Psoas muscle (tissue), 8 donors: Measurements from ENCODE around the gene PLEKHM3. TPM values are rescaled to one million over a fixed set of nuclear protein-coding genes. Genes with fewer than 3 reads are reported as not detected.

Experiments
- ATAC-seq, 4 donors: fragments of 200-7000 bp; cut with Tn5 transposase; one replicate each; pipeline ENCODE4 v1.9.1; 2020; ENCODE audit warnings: moderate library complexity in 3 of 4, mild to moderate bottlenecking in 2 of 4
- DNase-seq, 2 donors: peaks; one replicate each; pipeline ENCODE4 v3.0.0-alpha.2; 2020
- H3K27ac ChIP-seq: fragments of 200-600 bp; one replicate; pipeline ENCODE4 v1.8.0; 2022
- H3K27me3 ChIP-seq, 3 donors: fragments of 200-600 bp in 1 of 3; one replicate each; pipeline versions ENCODE4 v1.6.1 to v1.8.0; 2013 to 2022; ENCODE audit warnings: low read length in 2 of 3, mild to moderate bottlenecking in 2 of 3, moderate library complexity in 1 of 3; ENCODE audit not compliant: insufficient read depth in 3 of 3
- H3K36me3 ChIP-seq, 2 donors: fragments of 200-600 bp in 1 of 2; one replicate each; pipeline versions ENCODE4 v1.6.1 to v1.8.0; 2013 to 2022; ENCODE audit warnings: low read depth in 1 of 2, mild to moderate bottlenecking in 1 of 2, moderate library complexity in 1 of 2; ENCODE audit not compliant: insufficient read depth in 1 of 2
- H3K4me1 ChIP-seq: fragments of 200-600 bp; one replicate; pipeline ENCODE4 v1.8.0; 2022
- H3K4me3 ChIP-seq: fragments of 200-600 bp; one replicate; pipeline ENCODE4 v1.8.0; 2022; ENCODE audit warnings: mild to moderate bottlenecking
- H3K9me3 ChIP-seq: fragments of 200-600 bp; one replicate; pipeline ENCODE4 v1.8.0; 2022
- CTCF ChIP-seq: fragments of 200-600 bp; IDR thresholded peaks from one replicate; pipeline ENCODE4 v1.8.0; 2022; ENCODE audit warnings: antibody characterized with exemption
- WGBS, 3 donors: extraction: QIAGEN DNeasy Blood & Tissue Kit; methylation state at CpG; one replicate each; pipeline versions ENCODE4 v1.1.6 to v1.1.7; 2013; 5-methylcytosine and 5-hydroxymethylcytosine counted together
- intact Hi-C, 2 donors: fragments of 100-400 bp; cut with DNase I; formaldehyde crosslinking; loops; one replicate each; pipeline versions ENCODE4 v1.11.0 to v1.14.2; 2022
- polyA plus RNA-seq, 3 donors: library from polyadenylated mRNA; stranded (reverse); fragments of 200-250 nt; gene quantifications; one replicate each; pipeline ENCODE4 v1.2.3, GENCODE V29; 2013
- total RNA-seq, 4 donors: library from RNA; stranded (reverse); fragmentation: NEBNext Ultra II Directional in 2 of 4; extraction: Animal tissue kit (Norgen Biotek cat#: 25700) in 2 of 4; gene quantifications; one replicate each; pipeline versions ENCODE4 v1.2.1 to v1.2.4, GENCODE V29; 2021 to 2023
- donor health status: healthy with polysubstance abuse.
- donor health status: DM: no; HTN: no; CAD: no; lungs with moderate emphysema.
- donor health status: Bipolar disorder and iron deficiency.
- donor health status: healthy.
- donor health status: DM: yes; HTN: yes; CAD: no.
- donor health status: DM: no; HTN: no; CAD: no.
- donor health status: DM: no; HTN: no; CAD: no.
- donor health status: DM: yes; HTN: yes; CAD: no.

Gene PLEKHM3
- total and polyA plus RNA-seq, 7 donors: 1.1 to 5.7 (median 4.0) TPM

GRCh38 chr2:207805566-207806226, 219.6 kb downstream of the PLEKHM3 start:
- H3K4me1 ChIP-seq: no peaks in the 10 kb centered on the region
- intact Hi-C loops: no loop called here
- no peak overlapping the region for H3K27ac ChIP-seq
- WGBS, 3 donors: 39 to 57% (median 42%) methylated on average over 5 of the region's 5 CpGs
- no peak for TF ChIP-seq CTCF
- no peak for DNase-seq
- H3K27me3 ChIP-seq: no peaks in the 10 kb centered on the region
- no peaks in the 10 kb centered on the region for H3K36me3 ChIP-seq
- no peak overlapping the region for H3K4me3 ChIP-seq
- H3K9me3 ChIP-seq: no peaks in the 10 kb centered on the region
- ATAC-seq: no peak

- TF ChIP-seq CTCF: no peak
- Histone ChIP-seq H3K27ac (no peak overlapping the region), H3K9me3 (no peaks in the 10 kb centered on the region), H3K4me3 (no peak overlapping the region), H3K27me3 (no peaks in the 10 kb centered on the region), H3K36me3 (no peaks in the 10 kb centered on the region), H3K4me1 (no peaks in the 10 kb centered on the region)
- intact Hi-C loops: no loop called here
- ATAC-seq (no peak), DNase-seq (no peak)
- WGBS, 3 donors: 70 to 78% (median 76%) methylated on average over 6 of the region's 6 CpGs
Observed at GRCh38 chr2:207802650-207803049, 222.7 kb downstream of the PLEKHM3 start.

GRCh38 chr2:207801259-207801658, 224.1 kb downstream of the PLEKHM3 start:
- ATAC-seq: no peak
- no peaks in the 10 kb centered on the region for H3K36me3 ChIP-seq
- no peak overlapping the region for H3K4me3 ChIP-seq
- H3K9me3 ChIP-seq: no peaks in the 10 kb centered on the region
- WGBS, 3 donors: 25 to 39% (median 28%) methylated on average over 3 of the region's 3 CpGs
- TF ChIP-seq CTCF: no peak
- no peak overlapping the region for H3K27ac ChIP-seq
- intact Hi-C loops: no loop called here
- H3K4me1 ChIP-seq: no peaks in the 10 kb centered on the region
- DNase-seq: no peak
- no peaks in the 10 kb centered on the region for H3K27me3 ChIP-seq

GRCh38 chr2:207796585-207797350, 228.6 kb downstream of the PLEKHM3 start:
- Histone ChIP-seq H3K36me3 (no peaks in the 10 kb centered on the region), H3K4me3 (no peak overlapping the region), H3K4me1 (no peaks in the 10 kb centered on the region), H3K27me3 (no peaks in the 10 kb centered on the region), H3K9me3 (no peaks in the 10 kb centered on the region), H3K27ac (no peak overlapping the region)
- ATAC-seq (peak in 3 of 4 donors; percentile 32 to 72 (median 52)), DNase-seq (peak in 1 of 2 donors; percentile 50)
- intact Hi-C loops: no loop called here
- no peak for TF ChIP-seq CTCF
- 35 to 46% (median 43%) methylated on average over 8 of the region's 8 CpGs for WGBS, 3 donors
